Muscle of leg (tissue), 11 donors: ENCODE data around the gene SPOCK3. TPM values are rescaled to one million over a fixed set of nuclear protein-coding genes. Genes with fewer than 3 reads are reported as not detected.
A peak's percentile ranks its signal among the peaks of the same experiment; 100 is the strongest.

Source experiments
- DNase-seq: peaks from one replicate; pipeline ENCODE4 v3.0.0; 2013
- H3K27ac ChIP-seq: one replicate; pipeline ENCODE4 v1.5.1; 2013; ENCODE audit warnings: mild to moderate bottlenecking, low read length, control low read depth
- H3K27me3 ChIP-seq: one replicate; pipeline ENCODE4 v1.6.1; 2013; ENCODE audit warnings: low read length; ENCODE audit not compliant: control insufficient read depth, insufficient read depth
- H3K36me3 ChIP-seq: one replicate; pipeline ENCODE4 v1.6.1; 2013; ENCODE audit warnings: low read length; ENCODE audit not compliant: control insufficient read depth, insufficient read depth
- H3K4me1 ChIP-seq: one replicate; pipeline ENCODE4 v1.6.1; 2013; ENCODE audit warnings: low read length; ENCODE audit not compliant: control insufficient read depth, insufficient read depth
- H3K4me3 ChIP-seq: one replicate; pipeline ENCODE4 v1.5.1; 2013; ENCODE audit warnings: low read length, control low read depth
- H3K9me3 ChIP-seq: replicated peaks from 2 replicates; pipeline ENCODE4 v1.6.1; 2013; ENCODE audit warnings: low read depth, low read length; ENCODE audit not compliant: control insufficient read depth
- WGBS: methylation state at CpG from one replicate; pipeline ENCODE4 v1.1.5; 2013; ENCODE audit warnings: missing lambda C conversion rate; ENCODE audit not compliant: insufficient coverage; 5-methylcytosine and 5-hydroxymethylcytosine counted together
- polyA plus RNA-seq, 8 donors: library from polyadenylated mRNA; unstranded; fragments of 120-200 nt; gene quantifications; one replicate each; pipeline versions ENCODE4 v1.2.1 to v1.2.3, GENCODE V29; 2013; ENCODE audit warnings: inconsistent platforms in 1 of 8, low replicate concordance in 1 of 8; ENCODE audit not compliant: insufficient read length in 8 of 8, insufficient read depth in 1 of 8
- total RNA-seq: library from RNA; stranded (reverse); fragments of 120-200 nt; gene quantifications from one replicate; pipeline ENCODE4 v1.2.4, GENCODE V29; 2013

SPOCK3 gene
- total and polyA plus RNA-seq, 9 donors: 0.69 to 1.8 (median 1.1) TPM

- H3K27me3 ChIP-seq: no peaks in the 10 kb centered on the region
- no peaks in the 10 kb centered on the region for H3K9me3 ChIP-seq
- no peak overlapping the region for H3K4me3 ChIP-seq
- H3K27ac ChIP-seq: no peak overlapping the region
- H3K36me3 ChIP-seq: no peaks in the 10 kb centered on the region
- no peaks in the 10 kb centered on the region for H3K4me1 ChIP-seq
- no peak for DNase-seq
Observed at GRCh38 chr4:167183036-167183435, 51.3 kb downstream of the SPOCK3 start.

- no peak overlapping the region for H3K4me3 ChIP-seq
- H3K27ac ChIP-seq: no peak overlapping the region
- DNase-seq: peak; percentile 1
- WGBS: no CpG with 5 or more reads among the region's 1 CpG
- no peaks in the 10 kb centered on the region for H3K4me1 ChIP-seq
- no peaks in the 10 kb centered on the region for H3K27me3 ChIP-seq
- no peaks in the 10 kb centered on the region for H3K36me3 ChIP-seq
- no peaks in the 10 kb centered on the region for H3K9me3 ChIP-seq
Observed at GRCh38 chr4:167177925-167178324, 56.4 kb downstream of the SPOCK3 start.

GRCh38 chr4:167176723-167177367, 57.4 kb downstream of the SPOCK3 start:
- WGBS: 100% methylated on average over 2 of the region's 6 CpGs

GRCh38 chr4:167171928-167172327, 62.4 kb downstream of the SPOCK3 start:
- DNase-seq: no peak
- 67% methylated on average over 1 of the region's 1 CpG for WGBS
- no peaks in the 10 kb centered on the region for H3K9me3 ChIP-seq
- H3K4me3 ChIP-seq: no peak overlapping the region
- H3K27me3 ChIP-seq: no peaks in the 10 kb centered on the region
- H3K27ac ChIP-seq: no peak overlapping the region
- no peaks in the 10 kb centered on the region for H3K36me3 ChIP-seq
- no peaks in the 10 kb centered on the region for H3K4me1 ChIP-seq

More at GRCh38 chr4:167176723-167177367, 57.4 kb downstream of the SPOCK3 start:
- no peaks in the 10 kb centered on the region for H3K9me3 ChIP-seq
- no peak overlapping the region for H3K4me3 ChIP-seq
- no peak overlapping the region for H3K27ac ChIP-seq
- no peaks in the 10 kb centered on the region for H3K27me3 ChIP-seq
- H3K36me3 ChIP-seq: no peaks in the 10 kb centered on the region
- no peak for DNase-seq
- H3K4me1 ChIP-seq: no peaks in the 10 kb centered on the region

- Histone ChIP-seq H3K4me3 (no peak overlapping the region), H3K4me1 (no peaks in the 10 kb centered on the region), H3K27ac (no peak overlapping the region), H3K27me3 (no peaks in the 10 kb centered on the region), H3K9me3 (no peaks in the 10 kb centered on the region), H3K36me3 (no peaks in the 10 kb centered on the region)
- no peak for DNase-seq
- WGBS: 93% methylated on average over 2 of the region's 2 CpGs
Observed at GRCh38 chr4:167168611-167169010, 65.7 kb downstream of the SPOCK3 start.

- no peak for DNase-seq
- Histone ChIP-seq H3K36me3 (no peaks in the 10 kb centered on the region), H3K27ac (no peak overlapping the region), H3K27me3 (no peaks in the 10 kb centered on the region), H3K9me3 (no peaks in the 10 kb centered on the region), H3K4me3 (no peak overlapping the region), H3K4me1 (no peaks in the 10 kb centered on the region)
- 88% methylated on average over 1 of the region's 4 CpGs for WGBS
Observed at GRCh38 chr4:167150587-167150986, 83.7 kb downstream of the SPOCK3 start.

GRCh38 chr4:167144605-167145004, 89.7 kb downstream of the SPOCK3 start:
- WGBS: no CpG with 5 or more reads among the region's 1 CpG
- no peaks in the 10 kb centered on the region for H3K27me3 ChIP-seq
- H3K27ac ChIP-seq: no peak overlapping the region
- no peaks in the 10 kb centered on the region for H3K4me1 ChIP-seq
- no peaks in the 10 kb centered on the region for H3K9me3 ChIP-seq
- no peaks in the 10 kb centered on the region for H3K36me3 ChIP-seq
- DNase-seq: no peak
- H3K4me3 ChIP-seq: no peak overlapping the region

GRCh38 chr4:167143018-167143417, 91.3 kb downstream of the SPOCK3 start:
- no peak overlapping the region for H3K27ac ChIP-seq
- no peaks in the 10 kb centered on the region for H3K36me3 ChIP-seq
- no peaks in the 10 kb centered on the region for H3K4me1 ChIP-seq
- no peaks in the 10 kb centered on the region for H3K27me3 ChIP-seq
- no peak overlapping the region for H3K4me3 ChIP-seq
- no peak for DNase-seq
- WGBS: no CpG with 5 or more reads among the region's 2 CpGs
- no peaks in the 10 kb centered on the region for H3K9me3 ChIP-seq

GRCh38 chr4:167136270-167136669, 98.0 kb downstream of the SPOCK3 start:
- no peak for DNase-seq
- Histone ChIP-seq H3K4me3 (no peak overlapping the region), H3K9me3 (no peaks in the 10 kb centered on the region), H3K36me3 (no peaks in the 10 kb centered on the region), H3K27ac (no peak overlapping the region), H3K27me3 (no peaks in the 10 kb centered on the region), H3K4me1 (no peaks in the 10 kb centered on the region)
- no CpG with 5 or more reads among the region's 2 CpGs for WGBS

GRCh38 chr4:167129146-167129545, 105.1 kb downstream of the SPOCK3 start:
- H3K27ac ChIP-seq: no peak overlapping the region
- DNase-seq: no peak
- H3K36me3 ChIP-seq: no peaks in the 10 kb centered on the region
- no peak overlapping the region for H3K4me3 ChIP-seq
- no peaks in the 10 kb centered on the region for H3K27me3 ChIP-seq
- WGBS: 83% methylated on average over 1 of the region's 1 CpG
- H3K9me3 ChIP-seq: no peaks in the 10 kb centered on the region
- H3K4me1 ChIP-seq: no peaks in the 10 kb centered on the region

GRCh38 chr4:167119392-167119791, 114.9 kb downstream of the SPOCK3 start:
- Histone ChIP-seq H3K9me3 (no peaks in the 10 kb centered on the region), H3K27ac (no peak overlapping the region), H3K4me3 (no peak overlapping the region), H3K27me3 (no peaks in the 10 kb centered on the region), H3K4me1 (no peaks in the 10 kb centered on the region), H3K36me3 (no peaks in the 10 kb centered on the region)
- DNase-seq: no peak
- WGBS: no CpG with 5 or more reads among the region's 2 CpGs
